PC-3 (cell line): Measurements from ENCODE around the gene MED15.

ENCODE experiments used
- CTCF ChIP-seq: fragments of 300-600 bp; sonication (generic); conservative IDR thresholded peaks from 2 replicates; pipeline ENCODE4 v1.5.1; 2017; ENCODE audit warnings: antibody characterized with exemption, low read depth, mild to moderate bottlenecking, low read length
- EZH2 ChIP-seq: fragments of 300-600 bp; sonication (generic); IDR thresholded peaks from one replicate; pipeline ENCODE4 v1.6.1; 2017; ENCODE audit warnings: antibody characterized with exemption, mild to moderate bottlenecking, low read length; ENCODE audit not compliant: unreplicated experiment
- EZH2phosphoT487 ChIP-seq: fragments of 300-600 bp; sonication (generic); IDR thresholded peaks from 2 replicates; pipeline ENCODE4 v1.6.1; 2018; ENCODE audit warnings: mild to moderate bottlenecking, antibody characterized with exemption, low read length, borderline replicate concordance

- TF ChIP-seq CTCF (no peak), EZH2 (no peak), EZH2phosphoT487 (no peak)
Observed at GRCh38 chr22:20624161-20624616, 116.8 kb downstream of the MED15 start.
